Measurements from ENCODE around the gene ENOX1. TPM values are rescaled to one million over a fixed set of nuclear protein-coding genes. Genes with fewer than 3 reads are reported as not detected.

Gene ENOX1
- total RNA-seq, 2 donors from 2014 or later = 0.33 TPM; not detected in 1

DNA sequence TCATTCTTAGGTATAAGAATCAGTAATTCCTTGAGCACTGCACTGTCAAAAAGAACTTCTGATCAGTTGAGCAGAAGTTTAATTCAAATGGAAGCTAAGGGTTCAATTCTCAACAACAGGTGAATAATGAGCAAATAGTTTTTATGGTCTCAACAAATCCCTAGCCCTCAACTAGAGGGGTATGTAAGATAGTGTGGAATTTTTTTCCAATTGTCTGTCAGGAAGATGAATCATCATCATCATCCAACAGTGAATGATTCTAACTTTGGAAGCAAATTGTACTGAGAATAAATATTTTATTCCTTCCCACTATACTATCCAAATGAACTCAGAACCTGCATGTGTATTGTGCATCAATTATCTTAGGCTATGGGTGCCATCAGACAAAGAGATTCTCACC lies 372.7 kb downstream of the ENOX1 start:
- TF ChIP-seq, protein P1, sequence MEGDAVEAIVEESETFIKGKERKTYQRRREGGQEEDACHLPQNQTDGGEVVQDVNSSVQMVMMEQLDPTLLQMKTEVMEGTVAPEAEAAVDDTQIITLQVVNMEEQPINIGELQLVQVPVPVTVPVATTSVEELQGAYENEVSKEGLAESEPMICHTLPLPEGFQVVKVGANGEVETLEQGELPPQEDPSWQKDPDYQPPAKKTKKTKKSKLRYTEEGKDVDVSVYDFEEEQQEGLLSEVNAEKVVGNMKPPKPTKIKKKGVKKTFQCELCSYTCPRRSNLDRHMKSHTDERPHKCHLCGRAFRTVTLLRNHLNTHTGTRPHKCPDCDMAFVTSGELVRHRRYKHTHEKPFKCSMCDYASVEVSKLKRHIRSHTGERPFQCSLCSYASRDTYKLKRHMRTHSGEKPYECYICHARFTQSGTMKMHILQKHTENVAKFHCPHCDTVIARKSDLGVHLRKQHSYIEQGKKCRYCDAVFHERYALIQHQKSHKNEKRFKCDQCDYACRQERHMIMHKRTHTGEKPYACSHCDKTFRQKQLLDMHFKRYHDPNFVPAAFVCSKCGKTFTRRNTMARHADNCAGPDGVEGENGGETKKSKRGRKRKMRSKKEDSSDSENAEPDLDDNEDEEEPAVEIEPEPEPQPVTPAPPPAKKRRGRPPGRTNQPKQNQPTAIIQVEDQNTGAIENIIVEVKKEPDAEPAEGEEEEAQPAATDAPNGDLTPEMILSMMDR (conservative IDR thresholded peaks at IDR 0.05) = no peak
- Histone ChIP-seq H3K9ac (ENCODE audit: extremely low read depth, low read length, poor library complexity, severe bottlenecking) (no peak overlapping the region), H3K27ac (ENCODE audit: low read depth, low read length) (no peak overlapping the region), H3K27me3 (ENCODE audit: control insufficient read depth, insufficient read depth, low read length, poor library complexity, severe bottlenecking) (no peaks in the 10 kb centered on the region), H3K36me3 (ENCODE audit: control insufficient read depth, insufficient read depth, low read length) (no peaks in the 10 kb centered on the region), H3K4me3 (ENCODE audit: low read length) (no peak overlapping the region), H3K9me3 (ENCODE audit: control insufficient read depth, low read length) (peaks cover 7% of the 10 kb centered on the region), H3K4me1 (ENCODE audit: control insufficient read depth, insufficient read depth, low read length) (peaks cover 6% of the 10 kb centered on the region)
- DNase-seq = no peak
- Mint-ChIP-seq H3K36me3 (ENCODE audit: low read depth) (no peaks in the 10 kb centered on the region), H3K9me3 (peaks cover 32% of the 10 kb centered on the region), H3K4me1 (peaks cover 10% of the 10 kb centered on the region), H3K27me3 (ENCODE audit: insufficient read depth) (no peaks in the 10 kb centered on the region), H3K27ac (no peak overlapping the region), H3K4me3 (no peak overlapping the region)

DNA sequence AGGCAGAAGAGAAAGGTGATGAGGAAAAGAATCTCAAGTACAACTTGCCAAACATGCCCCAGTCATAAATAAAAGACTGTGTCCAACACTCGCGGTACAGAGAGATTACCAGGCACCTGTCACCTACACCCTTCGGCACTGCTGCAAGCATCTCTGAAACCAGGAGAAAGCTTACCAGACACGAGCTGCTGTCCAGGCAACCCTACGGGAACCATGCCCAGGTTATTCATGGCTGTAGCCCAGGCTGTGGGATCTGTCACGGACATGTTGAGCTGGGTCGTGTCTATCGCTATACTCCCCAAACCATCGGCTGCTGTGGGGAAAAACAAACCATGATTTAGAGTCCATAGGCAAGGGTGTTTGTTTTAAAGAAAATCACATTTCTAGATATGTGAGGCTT lies 375.0 kb downstream of the ENOX1 start:
- no peaks in the 10 kb centered on the region for H3K27me3 ChIP-seq (ENCODE audit: control insufficient read depth, insufficient read depth, low read length, poor library complexity, severe bottlenecking)
- no peaks in the 10 kb centered on the region for H3K36me3 Mint-ChIP-seq (ENCODE audit: low read depth)
- H3K27me3 Mint-ChIP-seq (ENCODE audit: insufficient read depth) = no peaks in the 10 kb centered on the region
- H3K36me3 ChIP-seq (ENCODE audit: control insufficient read depth, insufficient read depth, low read length) = no peaks in the 10 kb centered on the region
- no peak overlapping the region for H3K27ac ChIP-seq (ENCODE audit: low read depth, low read length)
- peaks cover 17% of the 10 kb centered on the region for H3K9me3 Mint-ChIP-seq
- no peak overlapping the region for H3K4me3 Mint-ChIP-seq
- WGBS, 2 experiments (ENCODE audit: insufficient coverage in 1 of 2, insufficient read length in 1 of 2) = 92 to 94% methylated on average over 6 to 9 of the region's 9 CpGs
- H3K4me1 Mint-ChIP-seq = peaks cover 10% of the 10 kb centered on the region
- peaks cover 6% of the 10 kb centered on the region for H3K4me1 ChIP-seq (ENCODE audit: control insufficient read depth, insufficient read depth, low read length)
- no peak overlapping the region for H3K4me3 ChIP-seq (ENCODE audit: low read length)
- DNase-seq = no peak
- H3K9me3 ChIP-seq (ENCODE audit: control insufficient read depth, low read length) = peaks cover 7% of the 10 kb centered on the region
- no peak overlapping the region for H3K9ac ChIP-seq (ENCODE audit: extremely low read depth, low read length, poor library complexity, severe bottlenecking)
- TF ChIP-seq, protein P1 (conservative IDR thresholded peaks at IDR 0.05) = no peak
- H3K27ac Mint-ChIP-seq = no peak overlapping the region

DNA sequence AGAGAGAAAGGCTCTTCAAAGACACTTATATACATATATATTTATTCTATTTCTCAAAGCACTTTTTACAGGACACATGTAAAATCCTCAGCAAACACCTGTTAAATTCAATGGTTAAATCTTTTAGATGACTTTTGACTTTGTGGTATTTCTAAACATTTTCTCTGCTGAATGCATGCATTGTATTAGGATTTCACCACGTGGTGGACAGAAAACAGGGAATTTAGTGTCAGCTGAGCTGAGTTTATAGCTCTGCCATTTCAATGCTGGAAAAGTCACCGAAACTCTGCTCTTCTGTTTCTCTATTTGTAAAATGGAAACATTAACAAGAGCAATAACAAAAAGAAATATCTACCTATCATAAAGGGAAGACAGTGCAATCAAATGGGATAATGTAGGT lies 375.6 kb downstream of the ENOX1 start:
- Histone ChIP-seq H3K27ac (ENCODE audit: low read depth, low read length) (no peak overlapping the region), H3K9me3 (ENCODE audit: control insufficient read depth, low read length) (peaks cover 7% of the 10 kb centered on the region), H3K4me3 (ENCODE audit: low read length) (no peak overlapping the region), H3K27me3 (ENCODE audit: control insufficient read depth, insufficient read depth, low read length, poor library complexity, severe bottlenecking) (no peaks in the 10 kb centered on the region), H3K36me3 (ENCODE audit: control insufficient read depth, insufficient read depth, low read length) (no peaks in the 10 kb centered on the region), H3K9ac (ENCODE audit: extremely low read depth, low read length, poor library complexity, severe bottlenecking) (no peak overlapping the region), H3K4me1 (ENCODE audit: control insufficient read depth, insufficient read depth, low read length) (peaks cover 6% of the 10 kb centered on the region)
- no peak overlapping the region for H3K4me3 Mint-ChIP-seq
- TF ChIP-seq, protein P1 (conservative IDR thresholded peaks at IDR 0.05) = no peak
- peaks cover 10% of the 10 kb centered on the region for H3K4me1 Mint-ChIP-seq
- peaks cover 12% of the 10 kb centered on the region for H3K9me3 Mint-ChIP-seq
- no peaks in the 10 kb centered on the region for H3K36me3 Mint-ChIP-seq (ENCODE audit: low read depth)
- 63 to 88% methylated on average over 1 to 2 of the region's 2 CpGs for WGBS, 2 experiments (ENCODE audit: insufficient coverage in 1 of 2, insufficient read length in 1 of 2)
- no peak overlapping the region for H3K27ac Mint-ChIP-seq
- no peaks in the 10 kb centered on the region for H3K27me3 Mint-ChIP-seq (ENCODE audit: insufficient read depth)
- DNase-seq = no peak

Measured in endodermal cell (in vitro differentiated cells).